Fibroblast of skin of abdomen (primary cell): ENCODE measurements around the gene LEPR. TPM values are rescaled to one million over a fixed set of nuclear protein-coding genes. Genes with fewer than 3 reads are reported as not detected.
"Not testable (repeated sequence)": the region's sequence is repeated elsewhere in the genome, so short reads cannot be mapped to it uniquely, and the experiment has no call there.

Experiments
- DNase-seq: peaks from one replicate; pipeline ENCODE4 v3.0.0-alpha.2; 2013
- polyA plus RNA-seq, 2 experiments: library from polyadenylated mRNA; unstranded; fragments of 120-200 nt; gene quantifications; one replicate each; pipeline ENCODE4 v1.2.1, GENCODE V29; 2013; ENCODE audit not compliant: insufficient read length in 2 of 2

The LEPR gene
- 6.3 TPM for polyA plus RNA-seq (2013, experiment 1 of 2; ENCODE audit: insufficient read length)
- polyA plus RNA-seq (2013, experiment 2 of 2; ENCODE audit: insufficient read length): 6.5 TPM

DNA sequence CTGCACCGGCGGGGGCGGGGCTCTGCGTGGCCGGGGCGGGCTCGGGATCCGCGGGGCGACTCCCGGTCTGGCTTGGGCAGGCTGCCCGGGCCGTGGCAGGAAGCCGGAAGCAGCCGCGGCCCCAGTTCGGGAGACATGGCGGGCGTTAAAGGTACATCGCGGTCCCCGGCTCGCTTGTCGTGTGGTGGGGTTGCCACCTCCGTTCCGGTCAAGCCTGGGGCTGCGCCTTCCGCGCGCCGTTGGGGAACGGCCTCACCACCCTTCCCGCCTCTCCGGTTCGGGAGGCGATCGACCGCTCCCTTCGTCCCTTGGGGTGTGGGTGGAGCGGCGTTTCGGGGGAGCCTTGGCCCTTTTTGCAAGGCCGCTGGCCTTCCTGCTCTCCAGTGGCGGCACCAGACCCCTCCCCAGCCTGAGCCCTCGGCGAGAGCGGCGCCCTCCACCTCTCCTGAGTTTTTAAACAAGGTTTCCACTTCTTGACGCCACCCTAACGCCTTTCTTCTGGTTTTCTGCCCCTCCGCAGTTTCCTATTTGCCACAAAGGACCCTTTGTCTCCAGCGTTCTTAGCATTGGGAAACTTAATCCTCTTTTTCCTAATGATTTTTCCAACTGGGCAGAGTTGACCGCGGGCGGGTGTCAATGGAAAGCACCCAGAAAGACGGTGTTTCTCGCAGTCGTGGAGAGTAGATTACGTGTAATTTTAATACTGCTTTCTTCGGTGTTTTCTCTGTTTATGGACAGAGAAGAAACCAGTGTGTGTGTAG lies at the start of gene LEPR, which contains the start of gene LEPROT:
TSS of gene LEPR (plus strand) at position 79 of the 761 bp plus-strand sequence. CDS start 144,898 bp downstream, outside the sequence.
TSS of gene LEPROT (plus strand) at position 79 of the 761 bp plus-strand sequence. CDS start at position 136, 57 bp downstream.
- DNase-seq: no peak

- DNase-seq: no peak
Measured at GRCh38 chr1:65371544-65371943, 48.9 kb upstream of the LEPR start.

DNA sequence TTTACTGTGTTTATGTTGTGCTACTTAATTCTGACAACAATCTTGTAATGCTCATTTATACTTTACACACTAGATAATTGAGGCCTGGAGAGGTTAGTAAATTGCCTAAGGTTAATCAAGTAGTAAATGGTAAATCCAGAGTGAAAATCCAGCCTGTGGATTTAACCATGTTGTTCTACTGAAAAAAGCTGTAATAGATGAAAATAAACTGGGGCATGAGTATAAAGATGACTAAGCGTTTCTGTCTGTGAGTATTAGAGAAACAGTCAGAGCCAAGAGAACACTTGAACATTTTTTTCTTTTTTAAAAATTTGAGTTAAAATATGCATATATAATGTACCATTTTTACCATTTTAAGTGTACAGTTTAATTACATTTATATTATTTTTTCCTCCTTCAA lies 47.9 kb upstream of the LEPR start:
- no peak for DNase-seq

- no peak for DNase-seq
Measured at GRCh38 chr1:65377496-65378246, 42.8 kb upstream of the LEPR start.

- DNase-seq: no peak
Measured at GRCh38 chr1:65378247-65378946, 42.1 kb upstream of the LEPR start.

- DNase-seq: not testable (repeated sequence)
Measured at GRCh38 chr1:65384426-65384825, 36.0 kb upstream of the LEPR start.

DNA sequence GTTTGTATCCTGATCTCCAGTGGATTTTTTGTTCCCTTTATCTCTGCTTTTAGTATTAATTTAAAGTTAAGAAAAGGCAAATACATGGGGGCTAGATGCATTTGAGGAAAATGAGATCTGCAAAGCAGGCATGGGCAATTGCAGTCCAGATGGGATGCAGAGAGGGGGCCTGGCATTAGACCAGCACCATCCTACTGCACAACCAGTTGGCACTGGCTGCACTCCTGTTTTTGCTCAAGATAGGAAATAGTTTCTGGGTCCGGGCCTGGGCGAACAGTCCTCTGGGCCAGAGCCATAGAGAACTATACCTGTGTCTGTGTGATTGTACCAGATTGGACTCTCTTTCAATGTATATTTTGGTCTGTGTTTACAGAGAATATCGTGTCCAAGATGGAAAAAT lies 34.0 kb upstream of the LEPR start:
- DNase-seq: no peak

GRCh38 chr1:65387821-65388220 lies 32.6 kb upstream of the LEPR start:
- DNase-seq: no peak

DNA sequence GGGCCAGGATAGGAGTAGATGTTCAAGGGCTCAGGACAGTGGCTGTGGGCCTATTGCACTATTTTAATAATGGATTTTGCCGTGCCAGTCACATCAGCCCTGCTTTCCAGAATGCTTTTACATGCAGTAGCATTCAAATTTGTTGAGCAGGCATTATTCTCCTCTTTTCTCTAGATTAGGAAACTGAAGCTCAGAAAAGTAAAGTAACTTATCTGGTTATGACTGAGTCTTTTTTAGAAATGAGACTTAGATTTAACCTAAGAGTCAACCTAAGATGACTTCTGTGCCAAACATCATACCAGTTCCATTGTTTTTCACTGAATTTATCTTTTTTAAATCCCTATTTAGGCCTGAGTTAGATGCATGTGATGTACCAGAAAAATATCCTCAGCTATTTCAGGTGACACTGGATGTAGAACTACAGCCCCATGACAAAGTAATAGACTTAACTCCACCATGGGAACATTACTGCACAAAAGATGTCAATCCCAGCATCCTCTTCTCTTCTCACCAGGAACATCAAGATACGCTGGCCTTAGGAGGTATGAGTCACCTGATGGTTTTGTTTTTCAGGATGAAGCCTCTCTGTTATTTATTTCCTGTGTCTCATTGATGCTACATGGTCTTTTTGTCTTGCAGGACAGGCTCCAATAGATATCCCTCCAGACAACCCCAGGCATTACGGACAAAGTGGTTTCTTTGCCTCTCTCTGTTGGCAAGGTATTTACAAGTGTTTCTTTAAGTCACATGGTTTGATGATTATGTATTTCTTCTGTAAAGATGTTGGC lies 31.4 kb upstream of the LEPR start:
- DNase-seq: no peak

GRCh38 chr1:65392497-65392896 lies 28.0 kb upstream of the LEPR start:
- DNase-seq: no peak

DNA sequence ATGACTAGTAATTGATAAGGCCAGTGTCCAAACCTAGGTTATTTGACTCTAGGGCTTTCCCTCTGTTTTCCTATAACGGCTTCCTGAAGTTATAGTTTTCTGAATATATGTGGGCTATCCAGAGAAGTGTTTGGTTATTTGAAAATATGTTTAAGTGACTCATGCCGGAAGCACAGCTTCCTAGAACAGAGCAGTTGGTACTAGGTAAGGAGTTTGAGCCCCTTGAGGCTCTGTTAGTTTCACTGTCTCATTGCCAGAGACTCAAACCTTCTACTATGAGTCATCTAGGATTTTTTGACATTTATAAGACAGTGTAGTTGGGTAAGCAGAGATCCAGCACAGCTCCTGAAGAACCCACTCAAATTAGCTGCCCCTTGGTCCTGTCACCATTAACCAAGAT lies 27.1 kb upstream of the LEPR start:
- peak; percentile 31 for DNase-seq

GRCh38 chr1:65393928-65394327 lies 26.5 kb upstream of the LEPR start:
- no peak for DNase-seq

DNA sequence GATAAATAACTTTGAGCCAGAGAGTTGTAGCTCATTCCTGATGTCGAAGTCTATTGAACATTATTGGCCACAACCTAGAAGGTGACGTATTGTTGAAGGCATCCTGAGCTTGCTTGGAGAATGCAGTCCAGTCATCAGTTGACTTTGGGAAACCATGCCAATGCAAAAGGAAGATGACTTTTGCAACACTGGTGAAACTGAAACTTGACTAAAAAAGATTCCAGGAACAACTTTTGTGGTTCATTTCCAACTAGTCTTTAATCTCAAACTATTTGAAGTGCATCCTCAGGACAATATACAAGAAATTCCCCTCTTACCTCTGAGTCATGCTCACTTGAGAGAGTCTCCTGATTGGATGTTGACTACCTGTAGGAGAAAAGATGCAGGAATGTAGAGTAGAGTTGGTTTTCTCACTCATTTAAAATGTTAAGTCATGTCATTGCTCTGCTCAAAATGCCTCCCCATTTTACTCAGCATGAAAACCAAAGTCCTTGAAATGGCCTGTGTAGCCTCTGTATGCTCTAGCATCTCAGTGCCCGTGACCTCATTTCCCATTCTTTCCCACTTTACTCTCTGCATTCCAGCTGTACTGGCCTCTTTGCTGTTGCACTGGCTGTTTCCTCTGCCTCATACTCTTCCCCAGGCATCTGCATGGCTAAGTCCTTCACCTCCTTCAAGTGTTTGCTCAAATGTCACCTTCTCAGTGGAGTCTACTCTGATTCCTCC lies 24.4 kb upstream of the LEPR start:
- DNase-seq: peak; percentile 49

- no peak for DNase-seq
Measured at GRCh38 chr1:65398083-65398482, 22.4 kb upstream of the LEPR start.

GRCh38 chr1:65399003-65399402 lies 21.5 kb upstream of the LEPR start:
- DNase-seq: no peak

- no peak for DNase-seq
Measured at GRCh38 chr1:65401612-65402011, 18.9 kb upstream of the LEPR start.

DNA sequence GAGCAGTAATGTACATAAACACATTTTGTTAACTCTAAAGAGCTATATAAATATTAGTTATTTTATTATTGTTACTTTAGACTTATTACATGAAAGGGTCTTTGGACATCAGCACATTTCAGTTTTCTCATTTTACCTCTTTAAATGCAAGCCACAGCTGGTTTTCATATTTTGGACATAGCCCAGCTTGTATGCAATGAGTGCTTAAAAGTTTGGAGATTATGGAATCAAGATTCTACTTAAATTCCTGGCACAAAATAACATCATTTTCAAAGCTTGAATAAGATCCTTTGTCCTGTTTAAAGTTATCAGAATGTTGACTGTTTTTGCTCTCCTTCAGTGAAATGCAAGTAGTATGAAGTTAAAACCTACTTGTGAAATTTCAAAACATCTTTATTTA lies 15.5 kb upstream of the LEPR start:
- no peak for DNase-seq

DNA sequence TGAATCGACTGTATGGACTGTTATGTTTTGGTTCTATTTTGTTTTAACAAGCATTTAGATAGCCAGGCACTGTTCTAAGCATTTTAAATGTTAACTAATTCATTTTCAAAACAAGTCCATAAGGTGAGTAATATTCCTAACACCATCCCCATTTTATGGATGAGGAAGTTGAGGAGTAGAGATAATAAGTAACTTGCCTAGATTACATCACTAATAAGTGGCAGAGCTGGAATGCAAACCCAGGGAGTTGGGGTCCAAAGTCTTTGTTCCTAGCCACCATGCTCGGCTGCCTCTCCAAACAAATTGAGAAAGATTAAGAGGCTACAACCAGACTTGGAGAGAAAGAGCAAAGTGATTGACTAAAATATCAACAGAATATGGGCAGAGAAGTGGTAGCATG lies 12.6 kb upstream of the LEPR start:
- no peak for DNase-seq

- no peak for DNase-seq
Measured at GRCh38 chr1:65409314-65409713, 11.2 kb upstream of the LEPR start.

DNA sequence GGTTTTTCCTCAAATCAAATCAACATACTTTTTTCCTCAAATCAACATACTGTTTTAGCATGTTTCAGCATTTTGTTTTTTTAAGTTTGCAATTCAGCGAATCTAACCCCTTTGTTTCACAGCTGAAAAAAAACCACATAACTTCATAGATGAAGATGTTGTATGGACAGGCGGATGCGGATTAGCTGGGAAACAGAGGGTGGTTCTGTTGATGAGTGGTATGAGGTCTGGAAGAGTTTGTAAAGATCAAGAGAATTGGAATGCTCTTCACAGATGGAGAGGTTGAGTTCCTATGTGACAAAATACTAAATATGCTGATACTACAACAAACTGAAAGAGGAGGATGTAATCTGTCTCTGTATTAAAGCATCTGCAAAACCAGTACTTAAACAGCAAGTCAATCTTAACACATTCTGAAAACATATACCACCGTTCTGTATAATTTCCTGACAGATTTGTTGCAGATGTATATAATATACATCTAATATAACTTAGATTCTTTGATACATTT lies 10.6 kb upstream of the LEPR start:
- peak; percentile 21 for DNase-seq

DNA sequence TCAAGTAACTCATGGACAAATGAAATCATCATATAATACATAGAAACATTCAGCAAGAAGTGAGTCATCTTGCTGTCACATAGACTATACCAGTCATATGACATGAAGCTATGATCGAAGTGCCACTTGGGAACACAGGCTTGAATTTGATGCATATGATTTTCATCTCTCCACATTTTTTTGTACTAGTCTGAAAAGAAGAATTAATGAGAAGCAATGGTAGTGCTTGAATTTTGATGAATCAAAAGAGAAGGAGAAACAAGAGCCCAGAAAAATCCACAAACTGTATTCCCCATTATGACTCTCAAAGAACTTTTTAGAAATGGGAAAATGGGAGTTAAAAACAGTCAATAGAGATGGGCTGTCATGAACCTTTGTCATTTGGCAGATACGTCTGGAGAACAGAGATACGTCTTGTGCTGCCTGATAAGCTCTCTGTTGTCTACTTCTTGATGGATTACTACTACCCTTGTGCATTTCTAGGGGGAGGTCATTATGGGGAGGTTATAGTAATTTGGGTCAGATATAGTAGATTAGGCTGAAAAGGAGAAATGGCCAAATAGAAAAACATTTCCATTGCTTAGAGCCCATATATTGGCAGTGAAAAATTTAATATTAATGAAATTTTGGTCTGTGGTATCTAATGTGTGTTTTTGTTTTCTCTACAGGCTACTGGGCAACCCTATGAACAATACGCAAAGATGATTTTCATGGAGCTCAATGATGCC lies 8.0 kb upstream of the LEPR start:
- DNase-seq: no peak
